22Rv1 (cell line): ENCODE results near the gene NOSTRIN.
"Not testable (repeated sequence)": the region's sequence is repeated elsewhere in the genome, so short reads cannot be mapped to it uniquely, and the experiment has no call there.

Experiments
- H3K27ac ChIP-seq: fragments of 450-650 bp; 2 replicates; pipeline ENCODE4 v1.5.1; 2017
- CTCF ChIP-seq: fragments of 450-650 bp; IDR thresholded peaks from 2 replicates; pipeline ENCODE4 v1.5.1; 2017; ENCODE audit warnings: mild to moderate bottlenecking
- ZFX ChIP-seq: fragments of 450-650 bp; IDR thresholded peaks from 2 replicates; pipeline ENCODE4 v1.6.1; 2017; ENCODE audit warnings: antibody characterized with exemption, borderline replicate concordance

NOSTRIN gene

GRCh38 chr2:168790226-168790902, 12.1 kb upstream of the NOSTRIN start:
- no peak for TF ChIP-seq ZFX
- TF ChIP-seq CTCF, result no peak
- H3K27ac ChIP-seq, result no peak overlapping the region

- not testable (repeated sequence) for H3K27ac ChIP-seq
These were observed 11.3 kb upstream of the NOSTRIN start for GRCh38 chr2:168791140-168791539.

GRCh38 chr2:168793596-168793995, 8.8 kb upstream of the NOSTRIN start:
- TF ChIP-seq ZFX (no peak), CTCF (no peak)
- H3K27ac ChIP-seq, result no peak overlapping the region

GRCh38 chr2:168794968-168795367, 7.5 kb upstream of the NOSTRIN start:
- TF ChIP-seq CTCF, result no peak
- TF ChIP-seq ZFX, result no peak
- no peak overlapping the region for H3K27ac ChIP-seq

- TF ChIP-seq ZFX (no peak), CTCF (no peak)
- no peak overlapping the region for H3K27ac ChIP-seq
These were observed 6.3 kb upstream of the NOSTRIN start for GRCh38 chr2:168796090-168796577.

GRCh38 chr2:168796583-168797285, 5.7 kb upstream of the NOSTRIN start:
- H3K27ac ChIP-seq, result no peak overlapping the region
- no peak for TF ChIP-seq ZFX
- no peak for TF ChIP-seq CTCF

GRCh38 chr2:168797286-168797655, 5.2 kb upstream of the NOSTRIN start:
- H3K27ac ChIP-seq, result no peak overlapping the region
- TF ChIP-seq CTCF (no peak), ZFX (no peak)
